ENCODE measurements around the gene NAXD.

DNA sequence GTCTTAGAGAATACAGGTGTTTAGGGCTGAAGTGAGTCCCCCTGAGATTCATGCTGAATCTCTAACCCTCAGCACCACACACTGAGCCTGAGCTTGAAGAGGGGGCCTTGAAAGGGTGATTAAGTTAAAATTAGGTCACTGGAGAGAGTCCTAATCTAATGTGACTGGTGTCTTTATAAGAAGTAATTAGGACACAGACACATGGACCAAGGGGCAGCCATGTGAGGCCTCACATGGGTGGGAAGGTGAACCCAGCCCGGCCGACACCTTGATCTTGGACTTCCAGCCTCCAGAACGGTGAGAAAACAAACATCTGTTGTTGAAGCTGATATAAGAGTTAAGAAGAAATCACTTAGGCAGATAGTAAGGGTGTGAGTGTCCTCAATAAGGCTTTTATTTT, 46.7 kb upstream of the NAXD start:
- TF ChIP-seq, protein P1, sequence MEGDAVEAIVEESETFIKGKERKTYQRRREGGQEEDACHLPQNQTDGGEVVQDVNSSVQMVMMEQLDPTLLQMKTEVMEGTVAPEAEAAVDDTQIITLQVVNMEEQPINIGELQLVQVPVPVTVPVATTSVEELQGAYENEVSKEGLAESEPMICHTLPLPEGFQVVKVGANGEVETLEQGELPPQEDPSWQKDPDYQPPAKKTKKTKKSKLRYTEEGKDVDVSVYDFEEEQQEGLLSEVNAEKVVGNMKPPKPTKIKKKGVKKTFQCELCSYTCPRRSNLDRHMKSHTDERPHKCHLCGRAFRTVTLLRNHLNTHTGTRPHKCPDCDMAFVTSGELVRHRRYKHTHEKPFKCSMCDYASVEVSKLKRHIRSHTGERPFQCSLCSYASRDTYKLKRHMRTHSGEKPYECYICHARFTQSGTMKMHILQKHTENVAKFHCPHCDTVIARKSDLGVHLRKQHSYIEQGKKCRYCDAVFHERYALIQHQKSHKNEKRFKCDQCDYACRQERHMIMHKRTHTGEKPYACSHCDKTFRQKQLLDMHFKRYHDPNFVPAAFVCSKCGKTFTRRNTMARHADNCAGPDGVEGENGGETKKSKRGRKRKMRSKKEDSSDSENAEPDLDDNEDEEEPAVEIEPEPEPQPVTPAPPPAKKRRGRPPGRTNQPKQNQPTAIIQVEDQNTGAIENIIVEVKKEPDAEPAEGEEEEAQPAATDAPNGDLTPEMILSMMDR (IDR thresholded peaks at IDR 0.05): no peak
- TF ChIP-seq POLR2A (IDR thresholded peaks at IDR 0.05): no peak

Measured in body of pancreas (tissue), 4 donors.